SU-DHL-6 (cell line): ENCODE measurements around the gene ZNF70.

Source experiments
- H2AFZ ChIP-seq: fragments of 200-600 bp; sonication (generic); 2 replicates; pipeline ENCODE4 v1.6.1; 2014; ENCODE audit warnings: low read depth, mild to moderate bottlenecking, moderate library complexity, mixed read lengths, antibody characterized with exemption, low read length; ENCODE audit not compliant: severe bottlenecking
- H3F3A ChIP-seq: fragments of 200-600 bp; shearing (Covaris generic); 2 replicates; pipeline ENCODE4 v1.6.0; 2016; ENCODE audit warnings: antibody characterized with exemption, mild to moderate bottlenecking; ENCODE audit not compliant: insufficient read depth
- H3K27ac ChIP-seq: fragments of 200-600 bp; sonication (generic); 2 replicates; pipeline ENCODE4 v1.5.1; 2016; ENCODE audit warnings: low read depth, mild to moderate bottlenecking, low read length, moderate library complexity, mixed read lengths
- H3K27me3 ChIP-seq: fragments of 200-600 bp; sonication (generic), shearing (Covaris generic); 2 replicates; pipeline ENCODE4 v1.6.0; 2014; ENCODE audit warnings: mild to moderate bottlenecking, low read length
- H3K36me3 ChIP-seq: fragments of 200-600 bp; sonication (generic); 2 replicates; pipeline ENCODE4 v1.6.1; 2014; ENCODE audit warnings: mild to moderate bottlenecking, low read length, mixed read lengths
- H3K4me2 ChIP-seq: fragments of 300-600, 200-600 bp; shearing (Covaris generic), sonication (generic); 2 replicates; pipeline ENCODE4 v1.6.0; 2014; ENCODE audit warnings: low read length, low read depth, mild to moderate bottlenecking; ENCODE audit not compliant: poor library complexity, severe bottlenecking
- H3K4me3 ChIP-seq: fragments of 200-600 bp; sonication (generic); 2 replicates; pipeline ENCODE4 v1.5.1; 2014; ENCODE audit warnings: antibody characterized with exemption, low read length, mild to moderate bottlenecking, mixed read lengths; ENCODE audit not compliant: insufficient read depth, poor library complexity, severe bottlenecking
- H3K79me2 ChIP-seq: fragments of 200-600 bp; sonication (generic); 2 replicates; pipeline ENCODE4 v1.6.1; 2014; ENCODE audit warnings: mild to moderate bottlenecking, low read length, moderate library complexity; ENCODE audit not compliant: insufficient read depth
- H3K9ac ChIP-seq: fragments of 200-600 bp; sonication (generic); 2 replicates; pipeline ENCODE4 v1.7.0; 2014; ENCODE audit warnings: mild to moderate bottlenecking, low read length
- H3K9me2 ChIP-seq: fragments of 200-600 bp; sonication (generic); replicated peaks from 2 replicates; pipeline ENCODE4 v1.6.1; 2014; ENCODE audit warnings: low read length; ENCODE audit not compliant: insufficient read depth
- H3K9me3 ChIP-seq: fragments of 200-600 bp; sonication (generic); 2 replicates; pipeline ENCODE4 v1.6.1; 2014; ENCODE audit warnings: low read length, mixed read lengths; ENCODE audit not compliant: insufficient read depth
- H4K20me1 ChIP-seq: fragments of 200-600 bp; sonication (generic); 2 replicates; pipeline ENCODE4 v1.6.1; 2014; ENCODE audit warnings: low read depth, mild to moderate bottlenecking, antibody characterized with exemption, low read length, moderate library complexity, mixed read lengths
- CTCF ChIP-seq: fragments of 200-600 bp; sonication (generic); IDR thresholded peaks from one replicate; pipeline ENCODE4 v1.5.1; 2017; ENCODE audit warnings: antibody characterized with exemption, mild to moderate bottlenecking, low read length, moderate library complexity; ENCODE audit not compliant: insufficient read depth, poor library complexity, severe bottlenecking
- EZH2phosphoT487 ChIP-seq: fragments of 200-600 bp; sonication (generic), shearing (Covaris generic); conservative IDR thresholded peaks from 2 replicates; pipeline ENCODE4 v1.6.1; 2018; ENCODE audit warnings: mild to moderate bottlenecking, antibody characterized with exemption, low read length, moderate library complexity, mixed read lengths

ZNF70 gene

DNA sequence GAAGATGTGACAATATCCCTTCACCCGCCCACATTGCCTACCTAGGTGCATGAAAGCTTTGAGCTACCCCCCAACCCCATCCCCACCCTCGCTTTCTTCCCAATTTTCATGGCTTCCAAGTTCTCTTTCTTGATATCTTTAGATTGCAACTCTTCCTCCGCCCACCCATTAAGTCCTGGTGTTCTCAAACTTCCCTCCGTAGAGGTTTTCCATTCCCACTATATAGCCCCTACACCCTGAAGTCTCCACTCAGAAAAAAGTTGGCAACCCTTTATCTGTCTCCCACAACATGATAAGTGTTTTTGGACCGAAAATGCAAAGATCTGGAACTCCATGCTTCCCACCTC, 572 bp downstream of the ZNF70 start:
- Histone ChIP-seq H3K9me2 (no peaks in the 10 kb centered on the region), H4K20me1 (no peaks in the 10 kb centered on the region), H3F3A (peaks cover 37% of the 10 kb centered on the region), H3K27ac (0 out of 2 replicates have a peak overlapping the region, but pooled peaks have one; percentile 13), H3K9ac (peak overlapping the region; percentile 93), H3K4me3 (peak overlapping the region; percentile 59), H3K36me3 (no peaks in the 10 kb centered on the region), H2AFZ (no peak overlapping the region), H3K9me3 (no peaks in the 10 kb centered on the region), H3K27me3 (no peaks in the 10 kb centered on the region), H3K79me2 (peaks cover 7% of the 10 kb centered on the region; the same call in 1 of the 2 replicates), H3K4me2 (peak overlapping the region; percentile 90)
- no peak for TF ChIP-seq CTCF

- Histone ChIP-seq H3K4me3 (peak overlapping the region; percentile 59), H2AFZ (no peak overlapping the region), H3K79me2 (peaks cover 7% of the 10 kb centered on the region; the same call in 1 of the 2 replicates), H3K9me3 (no peaks in the 10 kb centered on the region), H3F3A (peaks cover 32% of the 10 kb centered on the region), H4K20me1 (no peaks in the 10 kb centered on the region), H3K9ac (no peak overlapping the region; the same call in 1 of the 2 replicates), H3K9me2 (no peaks in the 10 kb centered on the region), H3K27me3 (no peaks in the 10 kb centered on the region), H3K27ac (no peak overlapping the region), H3K4me2 (peak overlapping the region; percentile 90), H3K36me3 (no peaks in the 10 kb centered on the region)
- no peak for TF ChIP-seq EZH2phosphoT487
- TF ChIP-seq CTCF: no peak
Observed at GRCh38 chr22:23749841-23750301, 1.0 kb downstream of the ZNF70 start.

DNA sequence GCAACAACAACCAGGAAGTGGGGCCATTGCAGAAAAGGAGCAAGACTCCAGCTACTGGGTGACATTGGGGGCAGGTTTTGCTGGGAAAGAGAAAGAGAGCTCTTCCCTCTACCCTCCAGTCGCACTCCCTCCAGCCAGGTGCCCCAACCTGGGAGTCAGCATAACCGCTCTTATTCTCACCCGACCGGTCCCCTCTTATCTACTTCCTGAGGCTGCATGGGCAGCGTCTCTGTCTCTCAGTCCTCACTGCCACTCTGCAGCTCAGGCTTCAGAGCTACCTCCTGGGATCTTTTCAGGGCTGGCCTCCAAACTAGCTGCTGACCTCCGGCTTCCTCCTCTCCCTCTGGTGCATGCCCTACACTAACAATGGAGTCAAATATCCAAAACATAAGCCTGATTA, 5.1 kb downstream of the ZNF70 start:
- no peak overlapping the region for H2AFZ ChIP-seq
- no peak overlapping the region for H3K9ac ChIP-seq
- no peak overlapping the region for H3K4me3 ChIP-seq
- H3K4me2 ChIP-seq: no peak overlapping the region
- H3K27ac ChIP-seq: no peak overlapping the region
- H3K79me2 ChIP-seq: no peaks in the 10 kb centered on the region
- H3K27me3 ChIP-seq: no peaks in the 10 kb centered on the region
- no peaks in the 10 kb centered on the region for H4K20me1 ChIP-seq
- TF ChIP-seq EZH2phosphoT487 (no peak), CTCF (no peak)
- no peaks in the 10 kb centered on the region for H3K9me3 ChIP-seq
- no peaks in the 10 kb centered on the region for H3K36me3 ChIP-seq
- no peaks in the 10 kb centered on the region for H3K9me2 ChIP-seq
- H3F3A ChIP-seq: no peaks in the 10 kb centered on the region
